KOPT-K1 (cell line): Measurements from ENCODE around the gene MVB12B.

Experiments
- H3K27ac ChIP-seq: fragments of 200-600 bp; sonication (generic); 2 replicates; pipeline ENCODE4 v1.5.1; 2016; ENCODE audit warnings: antibody characterized with exemption, mild to moderate bottlenecking, low read depth, low read length; ENCODE audit not compliant: poor library complexity, severe bottlenecking
- H3K36me3 ChIP-seq: fragments of 200-600 bp; sonication (generic); 2 replicates; pipeline ENCODE4 v1.5.1; 2017; ENCODE audit warnings: antibody characterized with exemption, mild to moderate bottlenecking, low read length, moderate library complexity; ENCODE audit not compliant: insufficient read depth
- H3K9me3 ChIP-seq: fragments of 200-600 bp; sonication (generic); 2 replicates; pipeline ENCODE4 v1.5.1; 2017; ENCODE audit warnings: antibody characterized with exemption, low read length, mild to moderate bottlenecking; ENCODE audit not compliant: insufficient read depth, poor library complexity, severe bottlenecking

Gene MVB12B

GRCh38 chr9:126374366-126374781 is 47.7 kb downstream of the MVB12B start:
- Histone ChIP-seq H3K27ac (no peak overlapping the region), H3K36me3 (no peaks in the 10 kb centered on the region), H3K9me3 (no peaks in the 10 kb centered on the region)

GRCh38 chr9:126375386-126375785 is 48.8 kb downstream of the MVB12B start:
- Histone ChIP-seq H3K27ac (peak overlapping the region; percentile 41), H3K9me3 (no peaks in the 10 kb centered on the region), H3K36me3 (no peaks in the 10 kb centered on the region)

- no peaks in the 10 kb centered on the region for H3K9me3 ChIP-seq
- peaks cover 6% of the 10 kb centered on the region; the same call in 1 of the 2 replicates for H3K36me3 ChIP-seq
- peak overlapping the region; percentile 9 for H3K27ac ChIP-seq
Measured at GRCh38 chr9:126376311-126377175, 49.9 kb downstream of the MVB12B start.

- Histone ChIP-seq H3K36me3 (peaks cover 6% of the 10 kb centered on the region; the same call in 1 of the 2 replicates), H3K27ac (no peak overlapping the region)
Measured at GRCh38 chr9:126377176-126377509, 50.5 kb downstream of the MVB12B start.

GRCh38 chr9:126377536-126377935 is 50.9 kb downstream of the MVB12B start:
- Histone ChIP-seq H3K36me3 (peaks cover 6% of the 10 kb centered on the region; the same call in 1 of the 2 replicates), H3K27ac (no peak overlapping the region), H3K9me3 (no peaks in the 10 kb centered on the region)

More at GRCh38 chr9:126377176-126377509, 50.5 kb downstream of the MVB12B start:
- H3K9me3 ChIP-seq, result no peaks in the 10 kb centered on the region

GRCh38 chr9:126378761-126379160 is 52.1 kb downstream of the MVB12B start:
- H3K9me3 ChIP-seq, result no peaks in the 10 kb centered on the region
- H3K27ac ChIP-seq, result no peak overlapping the region
- peaks cover 6% of the 10 kb centered on the region; the same call in 1 of the 2 replicates for H3K36me3 ChIP-seq

GRCh38 chr9:126379661-126380360 is 53.2 kb downstream of the MVB12B start:
- no peaks in the 10 kb centered on the region for H3K9me3 ChIP-seq
- H3K27ac ChIP-seq, result no peak overlapping the region
- peaks cover 6% of the 10 kb centered on the region; the same call in 1 of the 2 replicates for H3K36me3 ChIP-seq

GRCh38 chr9:126380447-126380846 is 53.8 kb downstream of the MVB12B start:
- H3K27ac ChIP-seq, result no peak overlapping the region
- peaks cover 6% of the 10 kb centered on the region; the same call in 1 of the 2 replicates for H3K36me3 ChIP-seq
- H3K9me3 ChIP-seq, result no peaks in the 10 kb centered on the region

GRCh38 chr9:126381195-126381594 is 54.6 kb downstream of the MVB12B start:
- peaks cover 6% of the 10 kb centered on the region; the same call in 1 of the 2 replicates for H3K36me3 ChIP-seq
- H3K27ac ChIP-seq, result no peak overlapping the region
- H3K9me3 ChIP-seq, result no peaks in the 10 kb centered on the region

GRCh38 chr9:126383406-126384046 is 56.9 kb downstream of the MVB12B start:
- Histone ChIP-seq H3K27ac (no peak overlapping the region), H3K9me3 (no peaks in the 10 kb centered on the region), H3K36me3 (peaks cover 28% of the 10 kb centered on the region)

- Histone ChIP-seq H3K9me3 (no peaks in the 10 kb centered on the region), H3K27ac (no peak overlapping the region), H3K36me3 (peaks cover 33% of the 10 kb centered on the region)
Measured at GRCh38 chr9:126384926-126385325, 58.3 kb downstream of the MVB12B start.

- Histone ChIP-seq H3K9me3 (no peaks in the 10 kb centered on the region), H3K27ac (no peak overlapping the region), H3K36me3 (peaks cover 31% of the 10 kb centered on the region)
Measured at GRCh38 chr9:126386088-126386487, 59.5 kb downstream of the MVB12B start.

- Histone ChIP-seq H3K9me3 (no peaks in the 10 kb centered on the region), H3K36me3 (peaks cover 32% of the 10 kb centered on the region), H3K27ac (no peak overlapping the region)
Measured at GRCh38 chr9:126386776-126387175, 60.1 kb downstream of the MVB12B start.

- Histone ChIP-seq H3K27ac (no peak overlapping the region), H3K9me3 (no peaks in the 10 kb centered on the region), H3K36me3 (peaks cover 53% of the 10 kb centered on the region)
Measured at GRCh38 chr9:126388964-126389708, 62.5 kb downstream of the MVB12B start.
